ENCODE results near the gene RYR1.
"Not testable (repeated sequence)": the region's sequence is repeated elsewhere in the genome, so short reads cannot be mapped to it uniquely, and the experiment has no call there.

RYR1 gene

GRCh38 chr19:38549942-38550341 is 116.5 kb downstream of the RYR1 start:
- intact Hi-C loops (cut with DNase I), result no loop called here
- DNase-seq, result no peak

DNA sequence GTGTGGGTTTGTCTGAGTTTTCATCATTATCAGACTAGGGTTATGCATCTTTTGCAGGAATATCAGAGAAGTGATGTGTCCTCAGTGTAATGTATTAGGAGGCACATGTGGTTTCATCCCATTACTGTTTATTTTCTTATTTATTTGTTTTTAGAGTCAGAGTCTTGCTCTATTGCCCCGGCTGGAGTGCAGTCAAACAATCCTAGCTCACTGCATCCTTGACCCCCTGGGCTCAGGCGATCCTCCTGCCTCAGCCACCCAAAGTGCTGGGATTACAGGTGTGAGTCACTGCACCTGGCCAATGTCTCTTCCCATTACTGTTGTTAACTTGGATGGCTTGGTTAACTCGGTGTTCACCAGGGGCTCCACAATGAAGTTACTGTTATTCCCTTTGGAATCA is 116.9 kb downstream of the RYR1 start:
- peak in 1 of 10 donors; percentile 5 for DNase-seq
- intact Hi-C loops (cut with DNase I), result no loop called here

GRCh38 chr19:38551450-38551813 is 117.9 kb downstream of the RYR1 start:
- DNase-seq, result peak in 2 of 10 donors; percentile 25 to 69
- intact Hi-C loops (cut with DNase I), result no loop called here

- DNase-seq; intact Hi-C loops (cut with DNase I): not testable (repeated sequence)
Measured at GRCh38 chr19:38553239-38553638, 119.7 kb downstream of the RYR1 start.

GRCh38 chr19:38554676-38555141 is 121.2 kb downstream of the RYR1 start:
- DNase-seq, result no peak
- intact Hi-C loops (cut with DNase I), result no loop called here

DNA sequence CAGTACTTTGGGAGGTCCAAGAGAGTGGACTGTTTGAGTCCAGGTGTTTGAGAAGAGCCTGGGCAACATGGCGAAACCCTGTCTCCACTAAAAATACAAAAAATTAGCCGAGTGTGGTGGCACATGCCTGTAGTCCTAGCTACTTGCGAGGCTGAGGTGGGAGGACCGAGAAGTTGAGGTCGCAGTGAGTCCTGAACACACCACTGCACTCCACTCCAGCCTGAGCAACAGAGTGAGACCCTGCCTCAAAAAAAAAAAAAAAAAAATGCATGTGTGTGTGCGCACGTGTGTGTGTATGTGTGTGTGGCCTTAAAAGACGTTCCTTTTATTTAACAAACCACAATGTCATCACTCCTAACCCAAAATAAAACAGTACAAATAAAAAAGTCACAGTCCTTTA is 121.7 kb downstream of the RYR1 start:
- DNase-seq, result peak in 1 of 10 donors; percentile 30
- intact Hi-C loops (cut with DNase I), result no loop called here

GRCh38 chr19:38556521-38557174 is 123.2 kb downstream of the RYR1 start:
- intact Hi-C loops (cut with DNase I), result no loop called here
- DNase-seq, result peak in 1 of 10 donors; percentile 11

DNA sequence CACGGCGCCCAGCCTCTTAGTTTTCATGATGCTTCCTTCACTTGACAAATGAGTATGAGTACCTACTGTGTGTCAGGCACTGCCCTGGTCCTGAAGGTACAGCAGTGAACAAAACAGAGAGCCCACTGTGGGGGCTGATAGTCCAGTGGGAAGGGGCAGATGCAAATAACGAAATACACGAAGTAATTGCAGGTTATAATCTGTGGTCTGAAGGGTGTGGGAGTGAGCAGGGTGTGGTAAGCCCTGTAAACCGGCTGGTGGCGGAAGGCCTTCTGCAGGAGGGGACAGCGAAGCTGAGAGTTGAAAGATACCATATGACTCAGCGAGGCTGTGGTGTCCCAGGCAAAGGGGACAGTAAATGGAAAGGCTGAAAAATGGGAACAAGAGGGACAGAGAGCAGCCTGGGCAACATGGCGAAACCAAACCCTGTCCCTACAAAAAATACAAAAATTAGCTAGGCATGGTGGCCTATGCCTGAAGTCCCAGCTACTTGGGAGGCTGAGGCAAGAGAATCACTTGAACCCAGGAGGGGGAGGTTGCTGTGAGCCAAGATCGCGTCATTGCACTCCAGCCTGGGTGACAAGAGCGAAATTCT is 123.8 kb downstream of the RYR1 start:
- intact Hi-C loops (cut with DNase I), result no loop called here
- DNase-seq, result peak in 1 of 10 donors; percentile 6

DNA sequence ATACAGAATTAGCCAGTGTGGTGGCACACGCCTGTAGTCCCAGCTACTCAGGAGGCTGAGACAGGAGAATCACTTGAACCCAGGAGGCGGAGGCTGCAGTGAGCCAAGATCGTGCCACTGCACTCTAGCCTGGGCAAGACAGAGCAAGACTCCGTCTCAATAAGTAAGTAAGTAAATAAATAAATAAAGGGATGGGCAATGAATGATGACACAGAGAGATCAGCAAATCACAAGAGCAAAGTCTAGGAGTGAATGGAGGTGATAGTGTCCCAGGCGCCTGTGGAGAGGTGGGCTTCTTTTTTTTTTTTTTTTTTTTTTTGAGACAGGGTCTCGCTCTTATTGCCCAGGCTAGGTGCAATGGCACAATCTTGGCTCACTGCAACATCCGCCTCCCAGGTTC is 125.4 kb downstream of the RYR1 start:
- intact Hi-C loops (cut with DNase I), result not testable (repeated sequence)
- peak in 2 of 10 donors; percentile 13 to 40 for DNase-seq

GRCh38 chr19:38559428-38560401 is 126.2 kb downstream of the RYR1 start:
- DNase-seq, result peak in 1 of 10 donors; percentile 18
- intact Hi-C loops (cut with DNase I), result no loop called here

DNA sequence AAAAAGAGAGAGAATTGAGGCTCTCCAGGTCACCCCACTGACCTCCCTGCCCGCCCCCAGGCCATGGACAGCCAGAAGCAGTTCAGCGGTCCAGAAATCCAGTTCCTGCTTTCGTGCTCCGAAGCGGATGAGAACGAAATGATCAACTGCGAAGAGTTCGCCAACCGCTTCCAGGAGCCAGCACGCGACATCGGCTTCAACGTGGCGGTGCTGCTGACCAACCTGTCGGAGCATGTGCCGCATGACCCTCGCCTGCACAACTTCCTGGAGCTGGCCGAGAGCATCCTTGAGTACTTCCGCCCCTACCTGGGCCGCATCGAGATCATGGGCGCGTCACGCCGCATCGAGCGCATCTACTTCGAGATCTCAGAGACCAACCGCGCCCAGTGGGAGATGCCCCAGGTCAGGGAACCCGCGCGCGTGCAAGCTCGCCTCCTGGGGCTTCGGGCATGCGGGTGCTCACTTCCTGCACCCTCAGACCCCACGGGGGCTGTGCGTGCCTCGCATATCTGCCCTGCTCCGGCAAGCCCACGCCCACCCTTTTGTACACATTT is 127.6 kb downstream of the RYR1 start:
- intact Hi-C loops (cut with DNase I), result no loop called here
- peak in 1 of 10 donors; percentile 69 for DNase-seq

DNA sequence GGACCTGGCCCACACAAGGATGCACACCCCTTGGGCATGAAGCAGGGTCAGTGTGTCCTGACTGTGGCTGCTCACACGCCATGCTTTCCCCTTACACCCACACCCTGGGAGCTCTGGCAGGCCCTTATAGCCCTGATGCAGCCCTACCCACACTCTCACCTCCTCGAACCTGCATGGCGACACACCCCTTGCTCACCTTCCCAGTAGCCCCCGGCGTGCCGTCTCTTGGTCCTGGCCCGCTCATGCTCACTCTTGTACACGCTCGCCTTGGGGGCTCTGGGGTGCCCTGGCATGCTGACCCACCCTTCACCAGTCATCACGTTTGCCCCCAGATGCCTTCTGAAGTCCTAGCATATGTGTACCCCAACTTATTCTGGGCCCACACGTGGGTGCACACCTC is 128.2 kb downstream of the RYR1 start:
- intact Hi-C loops (cut with DNase I), result no loop called here
- peak in 1 of 10 donors; percentile 54 for DNase-seq

- intact Hi-C loops (cut with DNase I), result no loop called here
- DNase-seq, result peak in 1 of 10 donors; percentile 19
Measured at GRCh38 chr19:38562096-38562495, 128.6 kb downstream of the RYR1 start.

- intact Hi-C loops (cut with DNase I), result no loop called here
- no peak for DNase-seq
Measured at GRCh38 chr19:38563475-38563874, 130.0 kb downstream of the RYR1 start.

DNA sequence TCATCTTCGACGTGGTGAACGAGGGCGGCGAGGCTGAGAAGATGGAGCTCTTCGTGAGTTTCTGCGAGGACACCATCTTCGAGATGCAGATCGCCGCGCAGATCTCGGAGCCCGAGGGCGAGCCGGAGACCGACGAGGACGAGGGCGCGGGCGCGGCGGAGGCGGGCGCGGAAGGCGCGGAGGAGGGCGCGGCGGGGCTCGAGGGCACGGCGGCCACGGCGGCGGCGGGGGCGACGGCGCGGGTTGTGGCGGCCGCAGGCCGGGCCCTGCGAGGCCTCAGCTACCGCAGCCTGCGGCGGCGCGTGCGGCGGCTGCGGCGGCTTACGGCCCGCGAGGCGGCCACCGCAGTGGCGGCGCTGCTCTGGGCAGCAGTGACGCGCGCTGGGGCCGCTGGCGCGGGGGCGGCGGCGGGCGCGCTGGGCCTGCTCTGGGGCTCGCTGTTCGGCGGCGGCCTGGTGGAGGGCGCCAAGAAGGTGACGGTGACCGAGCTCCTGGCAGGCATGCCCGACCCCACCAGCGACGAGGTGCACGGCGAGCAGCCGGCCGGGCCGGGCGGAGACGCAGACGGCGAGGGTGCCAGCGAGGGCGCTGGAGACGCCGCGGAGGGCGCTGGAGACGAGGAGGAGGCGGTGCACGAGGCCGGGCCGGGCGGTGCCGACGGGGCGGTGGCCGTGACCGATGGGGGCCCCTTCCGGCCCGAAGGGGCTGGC is 131.6 kb downstream of the RYR1 start:
- intact Hi-C loops (cut with DNase I), result no loop called here
- DNase-seq, result no peak

- DNase-seq, result no peak
- intact Hi-C loops (cut with DNase I), result no loop called here
Measured at GRCh38 chr19:38565691-38566105, 132.2 kb downstream of the RYR1 start.

DNA sequence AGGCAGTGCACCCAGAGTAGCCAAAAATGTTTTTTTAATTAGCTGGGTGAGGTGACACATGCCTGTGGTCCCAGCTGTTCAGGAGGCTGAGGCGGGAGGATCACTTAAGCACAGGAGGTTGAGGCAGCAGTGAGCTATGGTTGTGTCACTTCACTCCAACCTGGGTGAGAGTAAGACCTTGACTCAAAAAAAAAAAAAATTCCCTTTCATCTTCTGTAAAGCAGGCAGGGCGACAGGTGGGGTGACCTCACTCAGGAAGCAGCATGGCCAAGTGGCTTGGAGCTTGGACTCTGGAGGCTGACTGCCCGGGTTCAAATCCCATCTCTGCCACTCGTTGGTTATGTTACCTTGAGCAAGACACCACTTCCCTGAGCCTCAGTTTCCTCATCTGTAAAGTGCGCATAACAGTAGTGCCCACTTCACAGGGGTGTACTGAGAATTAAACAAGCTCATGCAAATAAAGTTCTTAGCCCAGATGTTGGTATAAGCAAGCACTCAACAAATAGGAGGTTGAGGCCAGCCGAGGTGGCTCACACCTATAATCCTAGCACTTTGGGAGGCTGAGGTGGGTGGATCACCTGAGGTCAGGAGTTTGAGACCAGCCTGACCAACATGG is 136.0 kb downstream of the RYR1 start:
- intact Hi-C loops (cut with DNase I), result no loop called here
- DNase-seq, result no peak

- intact Hi-C loops (cut with DNase I), result no loop called here
Measured at GRCh38 chr19:38571682-38572081, 138.2 kb downstream of the RYR1 start.

DNA sequence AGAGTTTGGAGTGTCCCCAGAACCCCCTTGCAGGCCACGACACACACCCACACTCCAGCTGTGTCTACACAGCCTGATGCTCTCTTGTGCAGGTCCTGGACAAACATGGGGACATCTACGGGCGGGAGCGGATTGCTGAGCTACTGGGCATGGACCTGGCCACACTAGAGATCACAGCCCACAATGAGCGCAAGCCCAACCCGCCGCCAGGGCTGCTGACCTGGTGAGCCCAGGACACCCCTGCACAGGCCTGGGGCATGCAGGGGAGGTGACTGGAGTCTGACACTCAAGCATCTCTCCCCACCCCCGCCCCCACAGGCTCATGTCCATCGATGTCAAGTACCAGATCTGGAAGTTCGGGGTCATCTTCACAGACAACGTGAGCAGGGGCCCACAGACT is 144.3 kb downstream of the RYR1 start:
- intact Hi-C loops (cut with DNase I), result no loop called here
- no peak for DNase-seq

More at GRCh38 chr19:38571682-38572081, 138.2 kb downstream of the RYR1 start:
- DNase-seq, result no peak

DNA sequence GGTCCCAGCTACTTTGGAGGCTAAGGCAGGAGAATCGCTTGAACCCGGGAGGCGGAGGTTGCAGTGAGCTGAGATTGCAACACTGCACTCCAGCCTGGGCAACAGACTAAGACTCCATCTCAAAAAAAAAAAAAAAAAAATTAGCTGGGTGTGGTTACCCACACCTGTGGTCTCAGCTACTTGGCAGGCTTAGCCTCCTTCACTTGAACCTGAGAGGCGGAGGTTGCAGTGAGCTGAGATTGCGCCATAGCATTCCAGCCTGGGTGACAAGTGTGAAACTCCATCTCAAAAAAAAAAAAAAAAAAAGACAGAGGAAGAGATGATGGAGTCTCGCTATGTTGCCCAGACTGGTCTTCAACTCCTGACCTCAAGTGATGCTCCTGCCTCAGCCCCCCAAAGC is 145.8 kb downstream of the RYR1 start:
- DNase-seq; intact Hi-C loops (cut with DNase I): not testable (repeated sequence)

Measured in posterior cingulate gyrus (tissue), 11 donors.